ENCODE data around the gene HAUS7.

Gene HAUS7

DNA sequence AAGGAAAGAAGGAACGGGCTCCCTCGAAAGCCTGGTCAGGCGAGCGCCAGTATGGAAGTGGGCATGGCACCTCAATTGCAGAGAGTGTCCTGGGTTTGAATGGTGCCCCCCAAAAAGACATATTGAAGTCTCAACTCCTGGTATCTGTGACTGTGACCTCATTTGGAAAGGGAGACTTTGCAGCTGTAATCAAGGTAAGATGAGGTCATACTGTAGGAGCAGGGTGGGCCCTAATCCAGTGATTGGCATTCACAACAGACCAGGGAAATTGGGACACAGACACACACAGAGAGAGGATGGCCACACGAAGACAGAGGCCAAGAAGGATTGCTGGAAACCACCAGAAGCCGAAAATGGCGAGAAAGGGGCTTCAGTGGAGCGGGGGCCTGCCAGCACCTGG is 52.7 kb downstream of the HAUS7 start:
- TF ChIP-seq, protein P1, sequence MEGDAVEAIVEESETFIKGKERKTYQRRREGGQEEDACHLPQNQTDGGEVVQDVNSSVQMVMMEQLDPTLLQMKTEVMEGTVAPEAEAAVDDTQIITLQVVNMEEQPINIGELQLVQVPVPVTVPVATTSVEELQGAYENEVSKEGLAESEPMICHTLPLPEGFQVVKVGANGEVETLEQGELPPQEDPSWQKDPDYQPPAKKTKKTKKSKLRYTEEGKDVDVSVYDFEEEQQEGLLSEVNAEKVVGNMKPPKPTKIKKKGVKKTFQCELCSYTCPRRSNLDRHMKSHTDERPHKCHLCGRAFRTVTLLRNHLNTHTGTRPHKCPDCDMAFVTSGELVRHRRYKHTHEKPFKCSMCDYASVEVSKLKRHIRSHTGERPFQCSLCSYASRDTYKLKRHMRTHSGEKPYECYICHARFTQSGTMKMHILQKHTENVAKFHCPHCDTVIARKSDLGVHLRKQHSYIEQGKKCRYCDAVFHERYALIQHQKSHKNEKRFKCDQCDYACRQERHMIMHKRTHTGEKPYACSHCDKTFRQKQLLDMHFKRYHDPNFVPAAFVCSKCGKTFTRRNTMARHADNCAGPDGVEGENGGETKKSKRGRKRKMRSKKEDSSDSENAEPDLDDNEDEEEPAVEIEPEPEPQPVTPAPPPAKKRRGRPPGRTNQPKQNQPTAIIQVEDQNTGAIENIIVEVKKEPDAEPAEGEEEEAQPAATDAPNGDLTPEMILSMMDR (IDR thresholded peaks at IDR 0.05): no peak
- no peak for DNase-seq (ENCODE audit: low spot score)
- Histone ChIP-seq H3K27ac (no peak overlapping the region), H3K4me3 (no peak overlapping the region)

DNA sequence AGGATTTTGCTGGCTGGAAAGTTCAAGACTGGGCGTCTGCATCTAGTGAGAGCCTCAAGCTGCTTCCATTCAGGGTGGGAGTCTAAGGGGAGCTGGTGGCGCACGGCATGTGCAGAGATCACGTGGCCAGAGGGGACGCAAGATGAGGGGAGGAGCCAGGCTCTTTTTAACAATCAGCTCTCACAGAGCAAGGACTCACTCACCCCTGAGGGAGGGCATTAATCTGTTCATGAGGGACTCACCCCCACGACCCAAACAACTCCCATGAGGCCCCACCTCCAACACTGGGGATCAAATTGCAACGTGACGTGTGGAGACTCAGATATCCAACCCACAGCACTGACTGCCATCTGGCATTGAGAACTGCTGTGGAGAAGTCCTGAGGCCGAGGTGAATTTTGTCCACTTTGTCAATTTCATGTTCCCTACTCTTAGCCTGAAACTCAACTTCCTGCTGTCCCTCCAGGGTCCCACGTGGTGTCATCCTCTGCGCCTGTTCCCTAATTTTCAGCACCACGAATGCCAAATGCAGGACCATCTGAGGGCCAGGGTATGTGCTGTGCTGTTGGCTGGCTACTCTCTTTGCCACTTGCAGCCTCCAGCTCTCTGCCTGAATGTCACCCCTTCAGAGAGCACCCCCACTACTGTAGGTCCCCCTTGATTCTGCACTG is 53.5 kb downstream of the HAUS7 start:
- TF ChIP-seq, protein P1 (IDR thresholded peaks at IDR 0.05): no peak
- no peak overlapping the region for H3K4me3 ChIP-seq
- no peak for DNase-seq (ENCODE audit: low spot score)
- H3K27ac ChIP-seq: no peak overlapping the region

DNA sequence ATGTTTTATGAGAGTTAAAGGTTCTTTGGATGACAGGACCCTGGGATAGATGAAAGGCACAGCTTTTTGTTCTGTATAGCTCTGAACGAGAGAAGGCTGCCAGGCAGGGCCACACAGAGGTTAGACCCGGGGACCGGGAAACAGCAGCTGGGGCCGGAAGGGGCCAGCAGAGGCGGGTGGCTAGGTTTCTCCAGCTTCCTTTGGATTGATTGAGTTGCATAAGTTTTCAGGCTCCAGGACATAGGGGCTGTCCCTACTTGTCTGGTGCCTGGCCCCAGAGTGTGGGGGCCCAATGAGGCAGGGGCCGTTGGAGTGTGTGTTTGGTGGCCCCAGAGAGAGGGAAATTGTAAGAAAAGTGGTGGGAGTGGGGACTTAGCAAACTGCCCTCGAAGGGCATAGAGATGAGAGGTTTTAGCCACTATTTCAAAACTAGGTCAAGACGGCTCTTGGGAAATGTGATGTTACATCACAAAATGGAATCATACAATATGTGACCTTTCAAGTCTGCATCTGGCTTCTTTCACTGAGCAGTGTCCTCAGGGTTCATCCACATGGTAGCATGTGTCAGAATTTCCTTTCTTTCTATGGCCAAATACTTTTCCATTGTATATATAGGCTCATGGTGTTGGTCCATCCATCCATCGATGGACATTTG is 55.4 kb downstream of the HAUS7 start:
- TF ChIP-seq, protein P1 (IDR thresholded peaks at IDR 0.05): no peak
- no peak overlapping the region for H3K4me3 ChIP-seq
- peak overlapping the region in 1 of 2 donors; percentile 4 for H3K27ac ChIP-seq
- DNase-seq (ENCODE audit: low spot score): no peak

DNA sequence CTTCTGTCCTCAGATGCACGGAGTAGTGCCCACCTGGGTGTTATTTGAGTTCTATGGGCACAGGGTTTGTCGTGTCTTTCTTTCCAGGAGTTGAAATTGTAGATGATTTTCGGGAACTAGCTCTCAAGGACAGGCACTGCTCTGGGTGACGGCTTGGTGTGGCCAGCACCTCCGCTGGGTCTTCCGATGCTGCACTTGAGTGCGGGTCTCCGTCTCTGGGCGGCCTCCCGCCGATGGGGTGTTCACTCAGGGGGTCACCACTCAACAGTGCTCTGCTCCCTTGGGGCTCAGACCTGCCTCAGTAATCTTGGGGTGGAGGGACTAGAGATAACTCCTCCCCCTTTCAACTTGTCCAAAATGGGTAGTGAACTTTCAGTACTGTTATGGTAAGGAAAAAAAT is 56.6 kb downstream of the HAUS7 start:
- Histone ChIP-seq H3K27ac (no peak overlapping the region), H3K4me3 (no peak overlapping the region)
- no peak for DNase-seq (ENCODE audit: low spot score)
- TF ChIP-seq, protein P1 (IDR thresholded peaks at IDR 0.05): no peak

DNA sequence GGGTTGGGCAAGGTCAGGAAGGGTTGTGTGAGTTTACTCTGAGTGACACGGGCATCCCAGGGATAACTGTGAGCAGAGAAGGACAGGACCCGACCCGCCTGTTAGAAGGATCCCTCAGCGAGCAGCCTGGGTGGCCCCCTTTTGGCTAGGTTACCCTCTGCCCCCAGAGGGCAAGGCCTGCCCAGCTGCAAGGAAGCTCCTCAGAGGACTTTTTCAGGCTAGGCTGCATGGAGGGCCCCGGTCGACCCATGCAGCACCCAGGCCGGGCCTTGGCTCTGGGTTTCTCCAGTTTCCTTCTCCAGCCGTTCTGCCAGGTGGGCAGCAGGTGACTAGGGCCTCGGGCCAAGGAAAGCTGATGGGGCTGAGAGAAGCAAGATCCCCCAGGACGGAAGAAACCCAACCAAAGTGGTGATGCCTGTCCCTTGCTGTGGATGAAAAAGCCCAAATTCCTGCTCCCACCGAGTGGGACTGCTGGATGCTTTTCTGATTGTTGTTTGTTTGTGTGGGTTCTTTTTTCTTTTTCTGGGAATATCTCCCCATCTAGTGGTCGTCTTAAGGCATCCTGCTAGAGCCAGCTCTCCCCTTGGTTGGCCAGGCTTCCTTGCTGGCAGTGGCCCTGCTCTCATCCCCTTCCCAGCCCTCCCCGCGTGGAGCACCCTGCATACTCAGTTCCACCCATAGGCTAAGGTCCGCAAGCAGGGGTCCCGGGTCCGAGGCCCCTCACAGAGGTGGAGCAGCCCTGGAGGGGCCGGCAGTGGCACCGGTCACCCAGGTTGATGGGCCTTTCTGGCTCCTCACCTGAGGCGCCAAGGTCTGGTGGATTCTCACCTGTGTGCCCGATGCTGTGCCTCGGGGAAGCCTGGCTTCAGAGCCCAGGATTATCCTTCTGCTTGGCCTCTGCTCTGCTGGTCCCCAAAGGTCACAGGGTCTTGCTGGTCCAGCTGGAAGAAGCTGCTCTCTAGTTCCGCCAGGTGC is 57.3 kb downstream of the HAUS7 start:
- Histone ChIP-seq H3K4me3 (peak overlapping the region; percentile 74), H3K27ac (no peak overlapping the region)
- no peak for DNase-seq (ENCODE audit: low spot score)
- TF ChIP-seq, protein P1 (IDR thresholded peaks at IDR 0.05): no peak

DNA sequence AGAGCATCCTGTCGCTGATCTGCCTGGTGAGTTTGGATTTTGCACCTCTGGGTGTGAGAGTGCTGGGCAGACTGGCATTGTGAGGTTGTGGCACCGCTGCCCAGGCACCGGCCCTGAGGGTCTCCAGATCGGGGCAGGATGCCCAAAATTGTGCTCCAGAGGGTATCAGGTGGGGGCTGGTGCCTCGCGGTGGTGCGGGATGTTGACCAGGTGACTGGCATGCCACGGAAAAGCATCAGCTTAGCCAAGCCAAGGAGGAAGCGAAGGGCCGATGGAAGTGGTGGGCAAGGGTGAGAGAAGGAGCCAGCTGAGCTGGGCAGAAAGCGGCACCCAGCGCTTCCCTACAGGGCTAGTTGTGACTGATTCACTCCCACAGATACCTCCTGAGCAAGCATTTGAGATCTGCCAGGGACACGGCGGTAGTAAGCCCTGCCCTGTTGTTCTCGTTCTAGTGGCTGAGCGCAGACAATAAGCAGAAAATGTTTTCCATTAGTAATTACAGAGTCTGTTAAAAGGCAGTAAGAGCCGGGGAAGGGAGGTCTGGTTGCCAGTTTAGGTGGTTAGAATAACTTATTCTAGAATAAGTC is 58.3 kb downstream of the HAUS7 start:
- peak overlapping the region; percentile 74 for H3K4me3 ChIP-seq
- DNase-seq (ENCODE audit: low spot score): no peak

More for the DNA sequence above, 58.3 kb downstream of the HAUS7 start:
- TF ChIP-seq, protein P1 (IDR thresholded peaks at IDR 0.05): no peak
- H3K27ac ChIP-seq: no peak overlapping the region

Data from coronary artery (tissue), 2 donors.